Measurements from ENCODE around the gene ICAM4. TPM values are rescaled to one million over a fixed set of nuclear protein-coding genes. Genes with fewer than 3 reads are reported as not detected.

The ICAM4 gene
- total RNA-seq, 1 donor from 2014 or later = not detected

- no peak for DNase-seq (ENCODE audit: extremely low spot score in 2 of 2)
- intact Hi-C loops (cut with DNase I) = no loop called here
- Histone ChIP-seq H3K27ac (no peak overlapping the region), H3K27me3 (no peaks in the 10 kb centered on the region), H3K4me1 (peaks cover 16% of the 10 kb centered on the region), H3K36me3 (peaks cover 0 to 49% of the 10 kb centered on the region in 2 donors), H3K9me3 (no peaks in the 10 kb centered on the region), H3K4me3 (no peak overlapping the region)
- TF ChIP-seq POLR2A (IDR thresholded peaks at IDR 0.05) (no peak), POLR2AphosphoS5 (IDR thresholded peaks at IDR 0.05; ENCODE audit: insufficient read depth in 1 of 2, low read depth in 1 of 2) (no peak)
- TF ChIP-seq, protein P1, sequence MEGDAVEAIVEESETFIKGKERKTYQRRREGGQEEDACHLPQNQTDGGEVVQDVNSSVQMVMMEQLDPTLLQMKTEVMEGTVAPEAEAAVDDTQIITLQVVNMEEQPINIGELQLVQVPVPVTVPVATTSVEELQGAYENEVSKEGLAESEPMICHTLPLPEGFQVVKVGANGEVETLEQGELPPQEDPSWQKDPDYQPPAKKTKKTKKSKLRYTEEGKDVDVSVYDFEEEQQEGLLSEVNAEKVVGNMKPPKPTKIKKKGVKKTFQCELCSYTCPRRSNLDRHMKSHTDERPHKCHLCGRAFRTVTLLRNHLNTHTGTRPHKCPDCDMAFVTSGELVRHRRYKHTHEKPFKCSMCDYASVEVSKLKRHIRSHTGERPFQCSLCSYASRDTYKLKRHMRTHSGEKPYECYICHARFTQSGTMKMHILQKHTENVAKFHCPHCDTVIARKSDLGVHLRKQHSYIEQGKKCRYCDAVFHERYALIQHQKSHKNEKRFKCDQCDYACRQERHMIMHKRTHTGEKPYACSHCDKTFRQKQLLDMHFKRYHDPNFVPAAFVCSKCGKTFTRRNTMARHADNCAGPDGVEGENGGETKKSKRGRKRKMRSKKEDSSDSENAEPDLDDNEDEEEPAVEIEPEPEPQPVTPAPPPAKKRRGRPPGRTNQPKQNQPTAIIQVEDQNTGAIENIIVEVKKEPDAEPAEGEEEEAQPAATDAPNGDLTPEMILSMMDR (IDR thresholded peaks at IDR 0.05) = no peak
Observed at GRCh38 chr19:10317857-10318462, 31.2 kb downstream of the ICAM4 start.

DNA sequence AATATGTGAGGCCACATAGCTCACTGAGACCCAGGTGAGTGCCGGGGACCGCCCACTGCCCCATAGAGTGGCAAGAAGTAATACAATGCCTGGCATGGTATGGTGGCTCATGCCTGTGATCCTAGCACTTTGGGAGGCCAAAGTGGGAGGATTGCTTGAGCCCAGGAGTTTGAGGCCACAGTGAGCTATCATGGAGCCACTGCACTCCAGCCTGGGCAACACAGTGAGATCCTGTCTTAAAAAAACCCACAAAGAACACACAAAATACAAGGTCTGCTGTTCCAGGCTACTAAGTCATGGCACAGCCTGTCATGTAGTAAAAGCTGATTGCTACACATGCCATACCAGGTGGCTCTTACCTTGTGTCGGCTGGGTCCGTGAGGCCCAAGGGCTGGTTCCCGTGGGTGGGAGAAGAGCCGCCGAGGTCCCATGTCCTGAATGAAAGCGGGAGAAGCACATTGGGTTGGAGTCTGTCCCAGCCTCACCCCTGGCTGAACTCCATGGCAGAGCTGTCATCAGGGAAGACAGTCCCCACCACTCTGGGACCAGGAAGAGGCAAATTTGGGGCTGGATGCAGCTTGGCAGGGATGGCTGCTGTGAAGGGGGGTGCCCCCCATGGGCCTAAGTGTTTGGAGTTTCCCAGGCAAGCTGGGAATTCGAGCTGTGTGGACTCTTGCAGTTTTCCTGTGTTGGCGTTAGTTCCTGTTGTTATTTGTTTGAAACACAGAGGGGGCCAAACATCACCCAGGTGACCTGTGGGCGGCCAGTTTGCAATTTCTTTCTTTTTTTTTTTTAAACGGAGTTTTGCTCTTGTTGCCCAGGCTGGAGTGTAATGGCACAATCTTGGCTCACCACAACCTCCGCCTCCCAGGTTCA is 32.3 kb downstream of the ICAM4 start:
- intact Hi-C loops (cut with DNase I) = no loop called here
- peaks cover 0 to 58% of the 10 kb centered on the region in 2 donors for H3K36me3 ChIP-seq
- H3K9me3 ChIP-seq = no peaks in the 10 kb centered on the region
- TF ChIP-seq POLR2AphosphoS5 (IDR thresholded peaks at IDR 0.05; ENCODE audit: insufficient read depth in 1 of 2, low read depth in 1 of 2) = no peak
- TF ChIP-seq, protein P1 (IDR thresholded peaks at IDR 0.05) = no peak
- no peak for TF ChIP-seq POLR2A (IDR thresholded peaks at IDR 0.05)
- H3K27ac ChIP-seq = no peak overlapping the region
- no peak overlapping the region for H3K4me3 ChIP-seq
- peaks cover 16% of the 10 kb centered on the region for H3K4me1 ChIP-seq
- DNase-seq (ENCODE audit: extremely low spot score in 2 of 2) = no peak
- H3K27me3 ChIP-seq = no peaks in the 10 kb centered on the region

- DNase-seq (ENCODE audit: extremely low spot score in 2 of 2) = no peak
- H3K4me3 ChIP-seq = no peak overlapping the region
- TF ChIP-seq, protein P1 (IDR thresholded peaks at IDR 0.05) = no peak
- TF ChIP-seq POLR2A (IDR thresholded peaks at IDR 0.05) = no peak
- no peak for TF ChIP-seq POLR2AphosphoS5 (IDR thresholded peaks at IDR 0.05; ENCODE audit: insufficient read depth in 1 of 2, low read depth in 1 of 2)
- intact Hi-C loops (cut with DNase I) = no loop called here
- H3K9me3 ChIP-seq = no peaks in the 10 kb centered on the region
- peaks cover 0 to 75% of the 10 kb centered on the region in 2 donors for H3K36me3 ChIP-seq
- peaks cover 6% of the 10 kb centered on the region for H3K4me1 ChIP-seq
- no peaks in the 10 kb centered on the region for H3K27me3 ChIP-seq
- H3K27ac ChIP-seq = no peak overlapping the region
Observed at GRCh38 chr19:10320602-10321416, 34.1 kb downstream of the ICAM4 start.

DNA sequence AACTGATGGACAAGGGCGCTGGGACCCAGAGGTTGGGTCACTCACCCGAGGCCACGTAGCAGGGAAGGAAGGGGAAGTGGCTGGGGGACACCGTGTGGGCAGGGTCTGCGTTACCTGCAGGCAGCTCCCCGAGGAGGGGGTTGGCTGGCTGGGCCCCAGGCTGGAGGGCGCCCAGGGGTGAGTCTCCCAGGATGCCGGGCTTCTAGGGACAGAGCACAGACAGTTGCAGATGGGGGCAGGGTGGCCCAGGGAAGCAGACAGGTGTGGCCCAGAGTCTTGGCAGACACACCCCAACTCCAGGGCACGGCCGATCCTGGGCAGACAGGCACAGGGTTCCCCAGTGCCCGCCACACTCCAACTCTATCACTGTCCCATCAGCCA is 34.7 kb downstream of the ICAM4 start:
- intact Hi-C loops (cut with DNase I) = no loop called here
- peaks cover 0 to 81% of the 10 kb centered on the region in 2 donors for H3K36me3 ChIP-seq

More for the DNA sequence above, 34.7 kb downstream of the ICAM4 start:
- no peaks in the 10 kb centered on the region for H3K9me3 ChIP-seq
- H3K27ac ChIP-seq = no peak overlapping the region
- H3K4me3 ChIP-seq = no peak overlapping the region
- H3K27me3 ChIP-seq = no peaks in the 10 kb centered on the region
- peaks cover under 1% of the 10 kb centered on the region for H3K4me1 ChIP-seq
- no peak for DNase-seq (ENCODE audit: extremely low spot score in 2 of 2)
- TF ChIP-seq POLR2AphosphoS5 (IDR thresholded peaks at IDR 0.05; ENCODE audit: insufficient read depth in 1 of 2, low read depth in 1 of 2) (no peak), POLR2A (IDR thresholded peaks at IDR 0.05) (no peak)
- TF ChIP-seq, protein P1 (IDR thresholded peaks at IDR 0.05) = no peak

All from vagina (tissue), 2 donors.